Progenitor cell of endocrine pancreas (in vitro differentiated cells): ENCODE data around the gene MILR1. TPM values are rescaled to one million over a fixed set of nuclear protein-coding genes. Genes with fewer than 3 reads are reported as not detected.
"Not testable (repeated sequence)": the region's sequence is repeated elsewhere in the genome, so short reads cannot be mapped to it uniquely, and the experiment has no call there.

ENCODE experiments used
- DNase-seq: peaks from one replicate; pipeline ENCODE4 v3.0.0; 2021; ENCODE audit warnings: low spot score; ENCODE audit not compliant: unreplicated experiment
- H3K27ac Mint-ChIP-seq: 2 replicates; pipeline ENCODE4 v1.8.0; 2021; ENCODE audit warnings: mild to moderate bottlenecking, moderate library complexity, mixed read lengths
- H3K27me3 Mint-ChIP-seq: 2 replicates; pipeline ENCODE4 v1.8.0; 2021; ENCODE audit warnings: mixed read lengths
- H3K36me3 Mint-ChIP-seq: 2 replicates; pipeline ENCODE4 v1.8.0; 2022; ENCODE audit warnings: mixed read lengths; ENCODE audit not compliant: insufficient read depth
- H3K4me1 Mint-ChIP-seq: 2 replicates; pipeline ENCODE4 v1.8.0; 2021; ENCODE audit warnings: low read depth, mixed read lengths
- H3K4me3 Mint-ChIP-seq: 2 replicates; pipeline ENCODE4 v1.8.0; 2021; ENCODE audit warnings: low read depth, mild to moderate bottlenecking, moderate library complexity, mixed read lengths
- H3K9me3 Mint-ChIP-seq: 2 replicates; pipeline ENCODE4 v1.8.0; 2021; ENCODE audit warnings: low read depth, mixed read lengths
- total RNA-seq: library from RNA; stranded (reverse); gene quantifications from 2 replicates; pipeline ENCODE4 v1.2.1, GENCODE V29; 2021
- TF ChIP-seq, protein P1 (sequence below): fragments of 200-600 bp; sonication (generic); IDR thresholded peaks from one replicate; pipeline ENCODE4 v1.5.0; 2021; ENCODE audit warnings: antibody characterized with exemption, mild to moderate bottlenecking; ENCODE audit not compliant: unreplicated experiment

The MILR1 gene
- total RNA-seq, 1 donor from 2014 or later, result not detected

DNA sequence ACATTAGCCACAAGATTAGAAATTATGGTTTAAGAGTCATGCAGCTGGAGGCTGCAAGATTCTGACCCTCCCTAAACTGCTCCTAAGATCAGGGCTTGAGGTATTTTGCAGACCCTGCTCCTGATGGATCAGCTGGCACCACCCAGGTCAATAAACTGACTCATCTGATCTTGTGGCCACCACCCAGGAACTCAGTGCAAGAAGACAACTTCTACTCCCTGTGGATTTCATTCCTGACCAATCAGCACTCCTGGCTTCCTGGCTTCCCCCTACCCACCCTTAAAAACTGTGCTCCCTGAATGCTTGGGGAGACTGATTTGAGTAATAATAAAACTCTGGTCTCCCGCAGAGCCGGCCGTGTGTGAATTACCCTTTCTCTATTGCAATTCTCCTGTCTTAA is 25.0 kb upstream of the MILR1 start:
- no peaks in the 10 kb centered on the region for H3K4me1 Mint-ChIP-seq
- no peak for DNase-seq
- H3K27ac Mint-ChIP-seq, result no peak overlapping the region
- no peaks in the 10 kb centered on the region for H3K9me3 Mint-ChIP-seq
- no peaks in the 10 kb centered on the region for H3K27me3 Mint-ChIP-seq
- H3K4me3 Mint-ChIP-seq, result no peak overlapping the region
- H3K36me3 Mint-ChIP-seq, result no peaks in the 10 kb centered on the region
- TF ChIP-seq, protein P1, sequence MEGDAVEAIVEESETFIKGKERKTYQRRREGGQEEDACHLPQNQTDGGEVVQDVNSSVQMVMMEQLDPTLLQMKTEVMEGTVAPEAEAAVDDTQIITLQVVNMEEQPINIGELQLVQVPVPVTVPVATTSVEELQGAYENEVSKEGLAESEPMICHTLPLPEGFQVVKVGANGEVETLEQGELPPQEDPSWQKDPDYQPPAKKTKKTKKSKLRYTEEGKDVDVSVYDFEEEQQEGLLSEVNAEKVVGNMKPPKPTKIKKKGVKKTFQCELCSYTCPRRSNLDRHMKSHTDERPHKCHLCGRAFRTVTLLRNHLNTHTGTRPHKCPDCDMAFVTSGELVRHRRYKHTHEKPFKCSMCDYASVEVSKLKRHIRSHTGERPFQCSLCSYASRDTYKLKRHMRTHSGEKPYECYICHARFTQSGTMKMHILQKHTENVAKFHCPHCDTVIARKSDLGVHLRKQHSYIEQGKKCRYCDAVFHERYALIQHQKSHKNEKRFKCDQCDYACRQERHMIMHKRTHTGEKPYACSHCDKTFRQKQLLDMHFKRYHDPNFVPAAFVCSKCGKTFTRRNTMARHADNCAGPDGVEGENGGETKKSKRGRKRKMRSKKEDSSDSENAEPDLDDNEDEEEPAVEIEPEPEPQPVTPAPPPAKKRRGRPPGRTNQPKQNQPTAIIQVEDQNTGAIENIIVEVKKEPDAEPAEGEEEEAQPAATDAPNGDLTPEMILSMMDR, result no peak

DNA sequence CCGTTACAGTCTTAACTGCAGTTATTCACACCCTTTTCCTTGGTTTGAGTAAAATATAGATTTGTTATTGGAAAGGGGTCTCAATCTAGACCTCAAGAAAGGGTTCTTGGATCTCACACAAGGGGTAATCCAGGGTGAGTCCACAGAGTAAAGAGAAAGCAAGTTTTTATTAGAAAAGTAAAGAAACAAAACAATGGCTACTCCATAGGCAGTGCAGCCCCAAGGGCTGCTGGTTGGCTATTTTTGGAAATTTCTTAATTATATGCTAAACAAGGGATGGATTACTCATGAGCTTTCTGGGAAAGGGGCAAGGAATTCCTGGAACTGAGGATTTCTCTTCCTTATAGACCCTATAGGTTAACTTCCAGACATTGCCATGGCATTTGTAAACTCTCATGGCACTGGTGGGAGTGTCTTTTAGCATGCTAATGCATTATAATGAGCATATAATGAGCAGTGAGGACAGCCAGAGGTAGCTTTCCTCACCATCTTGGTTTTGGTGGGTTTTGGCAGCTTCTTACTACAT is 24.5 kb upstream of the MILR1 start:
- Mint-ChIP-seq H3K27ac (no peak overlapping the region), H3K4me1 (no peaks in the 10 kb centered on the region)

DNA sequence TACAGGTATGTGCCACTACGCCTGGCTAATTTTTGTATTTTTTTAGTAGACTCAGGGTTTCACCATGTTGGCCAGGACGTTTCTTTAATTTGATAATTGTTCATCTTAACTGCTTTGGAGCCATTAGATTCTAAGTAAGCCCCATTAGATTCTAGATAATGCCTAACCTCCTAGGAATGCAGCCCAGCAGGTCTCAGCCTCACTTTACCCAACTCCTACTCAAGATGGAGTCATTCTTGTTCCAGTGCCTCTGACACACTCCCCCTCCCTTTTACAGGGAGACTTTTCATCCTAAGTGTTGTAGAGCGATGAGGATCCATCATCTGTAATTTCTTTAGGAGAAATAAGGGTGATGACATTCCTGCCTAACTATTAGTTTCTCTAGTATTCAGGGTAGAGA is 23.7 kb upstream of the MILR1 start:
- H3K4me3 Mint-ChIP-seq, result no peak overlapping the region
- no peaks in the 10 kb centered on the region for H3K27me3 Mint-ChIP-seq
- TF ChIP-seq, protein P1, result no peak
- DNase-seq, result no peak
- no peaks in the 10 kb centered on the region for H3K36me3 Mint-ChIP-seq
- H3K9me3 Mint-ChIP-seq, result no peaks in the 10 kb centered on the region
- H3K27ac Mint-ChIP-seq, result no peak overlapping the region
- H3K4me1 Mint-ChIP-seq, result no peaks in the 10 kb centered on the region

More for the DNA sequence above, 24.5 kb upstream of the MILR1 start:
- no peaks in the 10 kb centered on the region for H3K27me3 Mint-ChIP-seq
- no peaks in the 10 kb centered on the region for H3K9me3 Mint-ChIP-seq
- no peak for DNase-seq
- TF ChIP-seq, protein P1, result no peak
- H3K4me3 Mint-ChIP-seq, result no peak overlapping the region
- no peaks in the 10 kb centered on the region for H3K36me3 Mint-ChIP-seq

DNA sequence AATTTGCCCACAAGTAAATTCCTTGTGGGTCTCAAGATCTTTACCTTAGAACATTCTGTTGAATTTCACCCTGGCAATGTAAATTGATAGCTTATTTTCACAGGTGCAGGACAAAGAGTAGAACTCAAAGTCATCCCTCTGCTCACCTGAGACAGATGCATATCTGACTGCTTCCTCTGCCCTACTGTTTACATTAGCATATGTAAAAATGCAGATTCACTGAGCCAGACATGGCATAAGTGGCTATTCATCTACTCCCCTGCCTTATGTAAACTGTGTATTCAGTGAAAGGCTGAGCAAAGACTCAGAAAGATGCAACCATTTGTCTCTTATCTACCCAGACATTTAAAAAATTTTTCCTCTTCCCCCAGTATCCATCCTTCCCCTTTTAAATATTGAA is 22.3 kb upstream of the MILR1 start:
- DNase-seq, result no peak
- Mint-ChIP-seq H3K9me3 (no peaks in the 10 kb centered on the region), H3K27me3 (no peaks in the 10 kb centered on the region), H3K4me3 (no peak overlapping the region), H3K36me3 (no peaks in the 10 kb centered on the region), H3K27ac (no peak overlapping the region), H3K4me1 (no peaks in the 10 kb centered on the region)
- TF ChIP-seq, protein P1, result no peak

DNA sequence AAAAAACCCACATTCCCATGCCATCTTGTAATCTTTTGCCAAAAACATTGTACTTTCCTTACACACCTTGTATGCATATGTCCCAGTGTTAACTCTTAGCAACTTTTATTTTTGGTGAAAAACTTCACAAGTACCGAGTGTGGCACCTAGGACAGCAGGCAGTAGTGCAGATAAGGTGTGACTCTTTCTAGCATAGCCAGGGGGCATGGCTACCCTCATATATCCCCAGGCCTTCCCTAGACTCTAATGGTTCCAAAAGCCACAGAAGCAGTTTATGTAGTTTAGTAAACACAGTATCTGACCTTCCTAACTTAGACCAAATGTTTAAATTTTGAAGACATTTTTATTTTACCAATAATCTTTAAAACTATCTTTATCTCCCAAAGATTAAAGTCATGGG is 20.5 kb upstream of the MILR1 start:
- TF ChIP-seq, protein P1, result no peak
- Mint-ChIP-seq H3K27me3 (no peaks in the 10 kb centered on the region), H3K4me1 (no peaks in the 10 kb centered on the region)

DNA sequence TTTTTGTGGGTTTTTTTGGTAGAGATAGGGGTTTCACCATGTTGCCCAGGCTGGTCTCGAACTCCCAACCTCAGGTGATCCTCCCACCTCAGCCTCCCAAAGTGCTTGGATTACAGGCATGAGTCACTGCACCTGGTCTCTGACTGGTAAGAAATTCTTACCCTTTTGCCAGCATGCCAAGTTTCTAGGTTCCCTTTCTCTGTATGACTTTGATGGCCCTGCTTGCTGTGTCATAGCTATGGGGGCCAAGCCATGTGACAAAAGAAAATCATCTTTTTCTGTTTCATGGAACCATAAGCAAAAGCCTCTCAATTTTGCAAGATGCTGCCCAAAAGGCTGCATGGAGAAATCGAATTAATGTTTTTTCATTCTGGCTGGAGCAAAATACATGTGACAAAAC is 18.9 kb upstream of the MILR1 start:
- not testable (repeated sequence) for H3K27me3 Mint-ChIP-seq, H3K36me3 Mint-ChIP-seq, H3K4me3 Mint-ChIP-seq, H3K4me1 Mint-ChIP-seq, H3K9me3 Mint-ChIP-seq, DNase-seq, H3K27ac Mint-ChIP-seq

More for the DNA sequence above, 20.5 kb upstream of the MILR1 start:
- Mint-ChIP-seq H3K9me3 (no peaks in the 10 kb centered on the region), H3K36me3 (no peaks in the 10 kb centered on the region), H3K4me3 (no peak overlapping the region), H3K27ac (no peak overlapping the region)
- DNase-seq, result no peak
